ENCODE results near the gene TMED7.

DNA sequence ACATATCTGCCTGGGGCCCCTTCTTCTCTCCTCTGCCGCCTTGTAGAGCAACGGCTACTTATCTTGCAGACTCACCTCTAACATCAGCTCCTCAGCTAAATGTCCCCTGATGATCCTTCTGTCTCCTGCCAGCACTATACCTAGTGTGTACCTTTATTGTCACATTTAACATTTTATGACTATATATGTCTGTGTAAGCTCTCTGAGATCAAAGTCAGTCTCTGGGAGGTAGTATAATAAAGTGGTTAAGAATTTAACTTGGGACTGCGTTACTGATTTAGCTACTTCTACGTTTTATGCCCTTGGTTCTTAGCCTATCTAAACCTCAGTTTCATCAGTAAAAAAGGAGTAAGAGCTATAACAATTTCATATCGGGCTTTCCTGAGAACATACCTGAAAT, 2.2 kb downstream of the TMED7 start:
- no peak for TF ChIP-seq POLR2A (IDR thresholded peaks at IDR 0.05)
- TF ChIP-seq CTCF (IDR thresholded peaks at IDR 0.05 in 4 of 5, conservative IDR thresholded peaks at IDR 0.05 in 1 of 5): no peak

Data from gastrocnemius medialis (tissue), 4 donors.